GM10248 (cell line): ENCODE results near the gene ASB6.

Experiments
- CTCF ChIA-PET: fragments of 300-600 bp; sonication (Branson Sonifier 250); formaldehyde crosslinking; extraction: SDS; loops from one replicate; lab custom pipeline; 2021; ENCODE audit warnings: antibody characterized with exemption; lab: Yijun Ruan, JAX
- POLR2A ChIA-PET: fragments of 350-650 bp; sonication (Branson Sonifier 250); formaldehyde crosslinking; extraction: SDS; loops from one replicate; lab custom pipeline; 2020; ENCODE audit warnings: antibody characterized with exemption; lab: Yijun Ruan, JAX
- DNase-seq: peaks from one replicate; pipeline ENCODE4 v3.0.0; 2012; ENCODE audit errors: extremely low spot score
- TF ChIP-seq, protein P1 (sequence below): IDR thresholded peaks from 2 replicates; pipeline ENCODE4 v1.5.1; 2012; ENCODE audit warnings: mild to moderate bottlenecking, low read depth; ENCODE audit errors: extremely low read depth, missing control alignments, control extremely low read depth

Gene ASB6

DNA sequence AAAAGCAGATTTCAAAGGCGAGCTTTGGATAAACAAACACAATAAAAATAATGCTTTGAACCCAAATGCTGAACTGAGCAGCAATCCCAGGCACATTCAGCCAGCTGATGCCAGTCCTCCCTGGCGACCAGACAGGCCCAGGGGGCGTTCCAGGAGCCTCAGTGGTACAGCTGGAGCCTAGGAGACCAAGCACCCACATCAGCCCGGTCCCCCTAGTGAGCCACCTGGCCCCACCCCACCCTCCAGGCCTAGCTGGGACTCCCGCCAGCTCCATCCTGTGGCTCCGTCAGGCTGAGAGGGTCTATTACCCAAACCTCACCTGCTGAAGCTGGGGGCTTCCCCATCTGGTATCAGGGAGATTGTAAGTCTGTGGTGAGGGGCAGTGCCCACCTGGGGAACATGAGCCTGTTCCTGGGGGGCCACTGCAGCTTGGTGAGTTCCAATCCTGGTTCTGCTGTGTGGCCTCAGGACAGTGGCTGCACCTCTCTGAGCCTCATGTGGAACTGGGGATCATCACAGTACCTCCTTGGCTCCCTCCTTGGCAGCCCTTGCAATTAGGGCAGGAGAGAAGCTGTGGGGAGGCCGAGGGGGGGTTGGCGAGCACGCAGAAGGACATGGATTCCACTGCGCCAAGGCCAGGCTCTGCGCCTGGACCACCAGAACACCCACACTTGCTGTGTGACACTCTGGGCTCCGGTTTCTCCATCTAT, 37.7 kb downstream of the ASB6 start:
- CTCF ChIA-PET: interaction anchor here (1.0 to 6.7 kb wide), 5 partner anchors 20 to 473 kb away, joined by 4 to 52 read pairs (median 16); no protein-coding TSS in a partner anchor
- POLR2A ChIA-PET: no interaction called here
- DNase-seq: no peak
- TF ChIP-seq, protein P1, sequence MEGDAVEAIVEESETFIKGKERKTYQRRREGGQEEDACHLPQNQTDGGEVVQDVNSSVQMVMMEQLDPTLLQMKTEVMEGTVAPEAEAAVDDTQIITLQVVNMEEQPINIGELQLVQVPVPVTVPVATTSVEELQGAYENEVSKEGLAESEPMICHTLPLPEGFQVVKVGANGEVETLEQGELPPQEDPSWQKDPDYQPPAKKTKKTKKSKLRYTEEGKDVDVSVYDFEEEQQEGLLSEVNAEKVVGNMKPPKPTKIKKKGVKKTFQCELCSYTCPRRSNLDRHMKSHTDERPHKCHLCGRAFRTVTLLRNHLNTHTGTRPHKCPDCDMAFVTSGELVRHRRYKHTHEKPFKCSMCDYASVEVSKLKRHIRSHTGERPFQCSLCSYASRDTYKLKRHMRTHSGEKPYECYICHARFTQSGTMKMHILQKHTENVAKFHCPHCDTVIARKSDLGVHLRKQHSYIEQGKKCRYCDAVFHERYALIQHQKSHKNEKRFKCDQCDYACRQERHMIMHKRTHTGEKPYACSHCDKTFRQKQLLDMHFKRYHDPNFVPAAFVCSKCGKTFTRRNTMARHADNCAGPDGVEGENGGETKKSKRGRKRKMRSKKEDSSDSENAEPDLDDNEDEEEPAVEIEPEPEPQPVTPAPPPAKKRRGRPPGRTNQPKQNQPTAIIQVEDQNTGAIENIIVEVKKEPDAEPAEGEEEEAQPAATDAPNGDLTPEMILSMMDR: no peak

DNA sequence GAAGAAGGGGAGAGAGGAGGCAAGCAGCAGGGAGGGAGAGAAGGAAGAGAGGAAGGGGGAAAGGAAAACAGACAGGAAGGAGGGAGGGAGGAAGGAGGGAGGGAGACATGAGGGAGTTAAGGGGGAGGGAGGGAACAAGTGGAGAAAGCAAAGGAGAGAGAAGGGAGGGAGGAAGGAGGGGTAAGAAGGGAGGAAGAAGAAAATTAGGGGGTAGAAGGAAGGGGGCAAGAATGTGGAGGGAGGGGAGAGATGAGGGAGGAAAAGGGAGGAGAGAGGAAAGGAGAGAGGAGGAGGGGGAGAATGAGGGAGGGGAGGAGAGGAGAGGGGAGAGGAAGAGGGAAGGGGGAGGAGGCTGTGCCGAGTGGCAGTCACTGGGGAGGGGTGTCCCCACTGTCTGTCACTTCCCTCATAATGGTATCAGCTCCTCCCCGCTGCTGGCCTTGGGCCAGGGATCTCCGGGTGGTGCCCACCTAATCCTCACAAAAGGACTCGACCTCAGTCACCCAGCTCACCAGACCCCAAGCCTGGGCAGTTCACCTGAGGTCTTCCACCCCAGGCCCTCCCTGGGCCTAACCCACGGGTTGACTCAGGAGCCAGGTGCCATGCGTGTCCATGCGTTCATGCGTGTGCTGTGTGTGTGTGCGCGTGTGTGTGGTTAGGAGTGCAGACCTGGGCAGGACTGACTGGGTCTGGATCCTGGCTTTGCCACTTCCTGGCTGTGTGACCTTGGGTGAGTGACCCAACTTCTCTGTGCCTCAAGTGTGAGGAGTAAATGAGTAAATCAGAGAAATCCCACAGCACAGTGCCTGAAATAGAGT, 39.1 kb downstream of the ASB6 start:
- CTCF ChIA-PET: interaction anchor here (1.2 to 2.8 kb wide), 4 partner anchors 9 to 460 kb away, joined by 3 to 7 read pairs (median 6); no protein-coding TSS in a partner anchor

GRCh38 chr9:129601082-129601674, 40.8 kb downstream of the ASB6 start:
- CTCF ChIA-PET: interaction anchor here (0.6 to 2.4 kb wide), 9 partner anchors 10 to 470 kb away, joined by 3 to 7 read pairs (median 4); no protein-coding TSS in a partner anchor
- TF ChIP-seq, protein P1: no peak
- POLR2A ChIA-PET: no interaction called here
- no peak for DNase-seq

More for the DNA sequence above, 39.1 kb downstream of the ASB6 start:
- POLR2A ChIA-PET: no interaction called here
- TF ChIP-seq, protein P1: no peak
- DNase-seq: no peak

DNA sequence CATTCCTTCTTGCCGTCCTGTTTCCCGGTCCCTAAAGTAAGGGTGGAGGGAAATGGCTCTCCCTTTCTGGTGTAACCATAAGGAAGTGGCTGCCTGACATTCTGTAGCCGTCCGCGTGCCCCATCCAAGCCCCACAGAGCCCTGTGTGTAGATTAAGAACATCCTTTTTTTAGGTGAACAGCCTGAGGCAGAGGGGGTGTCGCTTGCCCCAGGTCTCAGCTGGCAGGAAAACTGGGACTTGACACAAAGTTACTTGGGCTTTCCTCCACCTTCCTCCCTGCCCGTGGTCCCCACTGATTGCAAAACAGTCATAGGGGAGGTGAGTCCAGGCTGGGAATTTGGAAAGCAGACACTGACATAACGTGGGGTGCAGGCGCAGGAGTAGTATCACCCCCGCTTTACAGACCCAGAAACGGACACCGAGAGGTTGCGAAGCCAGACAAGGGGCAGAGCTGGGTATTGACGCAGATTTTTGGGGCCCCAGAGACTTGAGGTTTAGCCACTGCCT, 43.8 kb downstream of the ASB6 start:
- CTCF ChIA-PET: interaction anchor here (0.9 to 2.9 kb wide), 3 partner anchors 26 to 465 kb away, joined by 3 to 6 read pairs (median 3); no protein-coding TSS in a partner anchor
- TF ChIP-seq, protein P1: no peak
- POLR2A ChIA-PET: no interaction called here
- no peak for DNase-seq

DNA sequence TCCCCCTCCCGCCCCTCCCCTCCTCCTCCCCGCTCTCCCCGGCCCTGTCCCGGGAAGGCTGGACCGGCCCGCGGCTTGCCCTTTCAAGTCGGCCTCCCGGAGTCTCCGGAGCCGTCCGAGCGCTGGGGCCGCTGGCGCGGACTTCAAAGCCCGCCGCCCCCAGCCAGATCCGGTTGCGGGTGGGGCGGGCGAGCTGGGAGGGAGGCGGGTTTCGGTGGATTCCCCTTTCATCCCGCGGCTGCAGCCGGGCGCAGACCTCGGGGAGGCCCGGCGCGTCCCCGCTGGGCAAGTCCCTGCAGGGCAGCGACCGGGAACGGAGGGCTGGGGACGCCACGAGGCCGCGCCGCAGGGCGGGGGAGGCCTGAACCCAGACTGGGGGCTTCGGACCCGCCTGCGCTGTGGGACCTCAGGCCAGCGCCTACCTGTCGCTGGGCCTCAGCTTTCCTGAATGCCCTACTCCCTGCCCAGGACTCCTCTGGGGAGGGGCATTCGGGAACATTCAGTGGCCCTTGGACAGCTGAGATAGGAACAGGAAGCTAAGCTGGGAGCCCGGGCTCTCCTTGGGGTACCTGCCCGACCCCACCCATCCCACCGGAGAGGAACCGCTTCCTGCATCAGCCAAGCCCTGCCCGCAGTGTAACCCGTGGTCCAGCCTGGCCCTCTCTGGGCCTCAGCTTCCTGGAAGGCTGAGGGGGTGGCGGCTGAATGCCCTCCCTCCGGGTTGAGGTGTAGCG, 44.4 kb downstream of the ASB6 start:
- TF ChIP-seq, protein P1: no peak
- ChIA-PET CTCF (interaction anchor here (0.9 to 2.9 kb wide), 7 partner anchors 13 to 466 kb away, joined by 3 to 14 read pairs (median 6); no protein-coding TSS in a partner anchor), POLR2A (no interaction called here)
- DNase-seq: peak; percentile 76
